Mesenchymal stem cell (in vitro differentiated cells and primary cell): Measurements from ENCODE around the gene SBNO2.

Source experiments
- DNase-seq: peaks from one replicate; pipeline ENCODE4 v3.0.0-alpha.2; 2013
- H2AFZ ChIP-seq: one replicate; pipeline ENCODE4 v1.6.1; 2013; ENCODE audit warnings: low read depth, mild to moderate bottlenecking, control low read depth, inconsistent platforms, low read length, moderate library complexity
- H2AK5ac ChIP-seq: 2 replicates; pipeline ENCODE4 v1.6.1; 2013; ENCODE audit warnings: low read length, moderate library complexity, mild to moderate bottlenecking, inconsistent platforms; ENCODE audit not compliant: severe bottlenecking
- H2BK120ac ChIP-seq: one replicate; pipeline ENCODE4 v1.6.1; 2013; ENCODE audit warnings: low read depth, mild to moderate bottlenecking, inconsistent platforms, low read length, moderate library complexity
- H2BK12ac ChIP-seq, 2 experiments: one replicate each; pipeline ENCODE4 v1.6.1; 2013; ENCODE audit warnings: inconsistent platforms in 2 of 2, low read length in 2 of 2, mild to moderate bottlenecking in 2 of 2, moderate library complexity in 2 of 2, control low read depth in 1 of 2
- H2BK15ac ChIP-seq: one replicate; pipeline ENCODE4 v1.6.1; 2013; ENCODE audit warnings: mild to moderate bottlenecking, low read depth, inconsistent platforms; ENCODE audit not compliant: poor library complexity, severe bottlenecking
- H2BK5ac ChIP-seq: 2 replicates; pipeline ENCODE4 v1.6.1; 2013; ENCODE audit warnings: low read depth, mild to moderate bottlenecking, low read length, control low read depth, inconsistent platforms; ENCODE audit not compliant: poor library complexity, severe bottlenecking
- H3K14ac ChIP-seq, 2 experiments: one replicate each; pipeline ENCODE4 v1.6.1; 2013; ENCODE audit warnings: inconsistent platforms in 2 of 2, low read length in 2 of 2, control low read depth in 1 of 2, mild to moderate bottlenecking in 1 of 2, moderate library complexity in 1 of 2
- H3K18ac ChIP-seq, 2 experiments: one replicate each; pipeline ENCODE4 v1.6.1; 2013; ENCODE audit warnings: inconsistent platforms in 2 of 2, low read length in 2 of 2, control low read depth in 1 of 2, low read depth in 1 of 2, mild to moderate bottlenecking in 1 of 2
- H3K23ac ChIP-seq, 2 experiments: one replicate each; pipeline ENCODE4 v1.6.1; 2013; ENCODE audit warnings: inconsistent platforms in 2 of 2, low read length in 2 of 2, mild to moderate bottlenecking in 2 of 2, moderate library complexity in 2 of 2, control low read depth in 1 of 2
- H3K27ac ChIP-seq: 2 replicates; pipeline ENCODE4 v1.5.1; 2013; ENCODE audit warnings: mild to moderate bottlenecking, moderate library complexity, low read length, control low read depth, inconsistent platforms; ENCODE audit not compliant: poor library complexity, severe bottlenecking
- H3K27me3 ChIP-seq, 2 experiments: 2 replicates each; pipeline versions ENCODE4 v1.6.1 to v1.7.0; 2013; ENCODE audit warnings: low read length in 2 of 2, mild to moderate bottlenecking in 2 of 2, moderate library complexity in 2 of 2, control low read depth in 1 of 2, inconsistent platforms in 1 of 2; ENCODE audit not compliant: control insufficient read depth in 1 of 2, insufficient read depth in 1 of 2
- H3K36me3 ChIP-seq, 2 experiments: 2 replicates each; pipeline versions ENCODE4 v1.6.1 to v1.7.0; 2013; ENCODE audit warnings: low read length in 2 of 2, control low read depth in 1 of 2, inconsistent platforms in 1 of 2, low read depth in 1 of 2, mild to moderate bottlenecking in 1 of 2; ENCODE audit not compliant: insufficient read depth in 2 of 2, control insufficient read depth in 1 of 2
- H3K4ac ChIP-seq, 2 experiments: one replicate each; pipeline ENCODE4 v1.6.1; 2013; ENCODE audit warnings: inconsistent platforms in 2 of 2, low read length in 2 of 2, mild to moderate bottlenecking in 2 of 2, moderate library complexity in 2 of 2, control low read depth in 1 of 2, low read depth in 1 of 2
- H3K4me1 ChIP-seq: 2 replicates; pipeline ENCODE4 v1.6.1; 2013; ENCODE audit warnings: low read depth, low read length, control low read depth; ENCODE audit not compliant: control insufficient read depth, insufficient read depth
- H3K4me2 ChIP-seq: 2 replicates; pipeline ENCODE4 v1.6.1; 2013; ENCODE audit warnings: low read length, mild to moderate bottlenecking, inconsistent platforms; ENCODE audit not compliant: poor library complexity, severe bottlenecking
- H3K4me3 ChIP-seq, 2 experiments: 2 replicates each; pipeline versions ENCODE4 v1.5.1 to v1.7.0; 2013; ENCODE audit warnings: low read length in 2 of 2, mild to moderate bottlenecking in 2 of 2, control low read depth in 1 of 2, low read depth in 1 of 2; ENCODE audit not compliant: insufficient read depth in 1 of 2
- H3K79me1 ChIP-seq: replicated peaks from 2 replicates; pipeline ENCODE4 v1.6.1; 2013; ENCODE audit warnings: mild to moderate bottlenecking, control low read depth, low read length, inconsistent platforms; ENCODE audit not compliant: poor library complexity, severe bottlenecking
- H3K9ac ChIP-seq: 2 replicates; pipeline ENCODE4 v1.7.0; 2013; ENCODE audit warnings: mild to moderate bottlenecking, low read length, moderate library complexity
- H3K9me3 ChIP-seq: 2 replicates; pipeline ENCODE4 v1.7.0; 2013; ENCODE audit warnings: mild to moderate bottlenecking, low read length; ENCODE audit not compliant: control insufficient read depth
- H4K8ac ChIP-seq: one replicate; pipeline ENCODE4 v1.6.1; 2013; ENCODE audit warnings: inconsistent platforms, mild to moderate bottlenecking, low read length, moderate library complexity
- H4K91ac ChIP-seq: one replicate; pipeline ENCODE4 v1.6.1; 2013; ENCODE audit warnings: mild to moderate bottlenecking, low read length, inconsistent platforms
- WGBS: methylation state at CpG from one replicate; pipeline ENCODE4 v1.1.7; 2013; ENCODE audit warnings: mixed read lengths; 5-methylcytosine and 5-hydroxymethylcytosine counted together

Gene SBNO2

GRCh38 chr19:1163283-1163933, 10.7 kb downstream of the SBNO2 start:
- no peak for DNase-seq
- H3K23ac ChIP-seq: no peak overlapping the region
- peak overlapping the region in 1 of 2 experiments; percentile 42 for H2BK12ac ChIP-seq
- no peak overlapping the region for H2AK5ac ChIP-seq
- peak overlapping the region in 1 of 2 experiments; percentile 1 for H3K4me3 ChIP-seq
- no peak overlapping the region for H4K91ac ChIP-seq
- no peak overlapping the region for H3K4ac ChIP-seq
- H2AFZ ChIP-seq: no peak overlapping the region
- H3K4me1 ChIP-seq: peaks cover 41% of the 10 kb centered on the region
- H3K14ac ChIP-seq: no peak overlapping the region
- peaks cover 16 to 66% of the 10 kb centered on the region in 2 experiments for H3K36me3 ChIP-seq
- H2BK120ac ChIP-seq: no peak overlapping the region
- no peak overlapping the region for H2BK15ac ChIP-seq
- H3K79me1 ChIP-seq: peaks cover 17% of the 10 kb centered on the region
- no peak overlapping the region for H4K8ac ChIP-seq
- H3K9me3 ChIP-seq: no peaks in the 10 kb centered on the region
- H3K27ac ChIP-seq: no peak overlapping the region
- H3K27me3 ChIP-seq: no peaks in the 10 kb centered on the region
- no peak overlapping the region for H2BK5ac ChIP-seq
- WGBS: 91% methylated on average over 41 of the region's 41 CpGs
- no peak overlapping the region for H3K4me2 ChIP-seq
- H3K18ac ChIP-seq: peak overlapping the region in 1 of 2 experiments; percentile 26
- no peak overlapping the region for H3K9ac ChIP-seq

- 90% methylated on average over 26 of the region's 26 CpGs for WGBS
- Histone ChIP-seq H2BK12ac (peak overlapping the region in 1 of 2 experiments; percentile 37), H4K8ac (no peak overlapping the region), H3K4me1 (peaks cover 34% of the 10 kb centered on the region), H3K4me3 (no peak overlapping the region), H3K4me2 (no peak overlapping the region), H3K27ac (no peak overlapping the region), H2BK15ac (no peak overlapping the region), H3K4ac (no peak overlapping the region), H3K27me3 (no peaks in the 10 kb centered on the region), H3K18ac (no peak overlapping the region), H3K79me1 (peaks cover 17% of the 10 kb centered on the region), H3K36me3 (peaks cover 16 to 66% of the 10 kb centered on the region in 2 experiments), H3K23ac (no peak overlapping the region), H2BK120ac (no peak overlapping the region), H2BK5ac (no peak overlapping the region), H3K9me3 (no peaks in the 10 kb centered on the region), H2AFZ (no peak overlapping the region), H3K14ac (no peak overlapping the region), H2AK5ac (no peak overlapping the region), H3K9ac (no peak overlapping the region), H4K91ac (no peak overlapping the region)
- no peak for DNase-seq
These were observed 11.4 kb downstream of the SBNO2 start for GRCh38 chr19:1162404-1163282.

GRCh38 chr19:1161716-1162115, 12.4 kb downstream of the SBNO2 start:
- no peak overlapping the region for H4K8ac ChIP-seq
- no peak overlapping the region for H3K4ac ChIP-seq
- peaks cover 12 to 66% of the 10 kb centered on the region in 2 experiments for H3K36me3 ChIP-seq
- H3K4me2 ChIP-seq: no peak overlapping the region
- no peak overlapping the region for H3K14ac ChIP-seq
- H2BK15ac ChIP-seq: no peak overlapping the region
- H3K4me1 ChIP-seq: peaks cover 25% of the 10 kb centered on the region
- no peak overlapping the region for H2AK5ac ChIP-seq
- no peak for DNase-seq
- H3K4me3 ChIP-seq: no peak overlapping the region
- H3K27ac ChIP-seq: no peak overlapping the region
- H3K27me3 ChIP-seq: no peaks in the 10 kb centered on the region
- H4K91ac ChIP-seq: no peak overlapping the region
- H3K9me3 ChIP-seq: no peaks in the 10 kb centered on the region
- no peak overlapping the region for H2BK5ac ChIP-seq
- H3K9ac ChIP-seq: no peak overlapping the region
- WGBS: 74% methylated on average over 14 of the region's 18 CpGs
- H2BK120ac ChIP-seq: no peak overlapping the region
- H3K18ac ChIP-seq: no peak overlapping the region
- peaks cover 17% of the 10 kb centered on the region for H3K79me1 ChIP-seq
- H2AFZ ChIP-seq: no peak overlapping the region
- H3K23ac ChIP-seq: no peak overlapping the region
- H2BK12ac ChIP-seq: no peak overlapping the region

- Histone ChIP-seq H3K23ac (no peak overlapping the region), H3K4ac (no peak overlapping the region), H3K9me3 (no peaks in the 10 kb centered on the region), H3K9ac (no peak overlapping the region), H3K14ac (no peak overlapping the region), H3K4me1 (peaks cover 32% of the 10 kb centered on the region), H2BK5ac (no peak overlapping the region), H4K91ac (peak overlapping the region; percentile 4), H3K27me3 (no peaks in the 10 kb centered on the region), H2AFZ (no peak overlapping the region), H2BK12ac (no peak overlapping the region), H4K8ac (no peak overlapping the region), H2BK15ac (peak overlapping the region; percentile 2), H3K4me2 (no peak overlapping the region), H3K27ac (no peak overlapping the region), H3K36me3 (peaks cover 6 to 67% of the 10 kb centered on the region in 2 experiments), H2AK5ac (no peak overlapping the region), H3K79me1 (peaks cover 16% of the 10 kb centered on the region), H3K4me3 (no peak overlapping the region), H2BK120ac (no peak overlapping the region), H3K18ac (no peak overlapping the region)
- WGBS: 98% methylated on average over 27 of the region's 31 CpGs
- no peak for DNase-seq
These were observed 14.0 kb downstream of the SBNO2 start for GRCh38 chr19:1159864-1160595.
